ENCODE measurements around the gene LIN37. TPM values are rescaled to one million over a fixed set of nuclear protein-coding genes. Genes with fewer than 3 reads are reported as not detected.

Gene LIN37
- total and polyA plus RNA-seq, 2 of the 13 experiments (the other 11 are each of a cell fraction or from before 2014, with no cell fraction given), result 6.3 to 8.7 TPM

GRCh38 chr19:35715981-35716800, 32.2 kb upstream of the LIN37 start (continued):
- TF ChIP-seq PRDM4 (CRISPR knock-in tag; IDR thresholded peaks at IDR 0.05; ENCODE audit: borderline replicate concordance) (no peak), ZNF883 (CRISPR knock-in tag; IDR thresholded peaks at IDR 0.05; ENCODE audit: not compliant biosample characterization) (peak; percentile 58), ZNF12 (CRISPR knock-in tag; IDR thresholded peaks at IDR 0.05) (no peak), CSRNP1 (CRISPR knock-in tag; IDR thresholded peaks at IDR 0.05) (peak; percentile 58; the same call in 1 of the 2 replicates), ZSCAN5A (CRISPR knock-in tag; IDR thresholded peaks at IDR 0.05; ENCODE audit: borderline replicate concordance) (0 out of 2 replicates have a peak, but pooled peaks have one; percentile 34), BRD4 (CRISPR knock-in tag; IDR thresholded peaks at IDR 0.05) (peak; percentile 16; the same call in 1 of the 2 replicates), POGK (CRISPR knock-in tag; conservative IDR thresholded peaks at IDR 0.05) (0 out of 2 replicates have a peak, but pooled peaks have one; percentile 2), CREBL2 (CRISPR knock-in tag; IDR thresholded peaks at IDR 0.05; ENCODE audit: borderline replicate concordance) (peak; percentile 83; the same call in 1 of the 2 replicates), ZNF780A (CRISPR knock-in tag; IDR thresholded peaks at IDR 0.05) (0 out of 2 replicates have a peak, but pooled peaks have one; percentile 83), TAF15 (IDR thresholded peaks at IDR 0.05; ENCODE audit: low read depth, low read length, poor library complexity, severe bottlenecking) (no peak), FOSL1 (CRISPR knock-in tag; IDR thresholded peaks at IDR 0.05; ENCODE audit: borderline replicate concordance) (no peak), CHCHD3 (CRISPR knock-in tag; IDR thresholded peaks at IDR 0.05) (0 out of 2 replicates have a peak, but pooled peaks have one; percentile 25), CENPX (CRISPR knock-in tag; IDR thresholded peaks at IDR 0.05) (no peak)
